NCI-H2171 (cell line): ENCODE data around the gene FRRS1L.
A peak's percentile ranks its signal among the peaks of the same experiment; 100 is the strongest.

Source experiments
- DNase-seq: peaks from one replicate; lab custom pipeline; 2025; lab: John Stamatoyannopoulos, UW

The FRRS1L gene, protein sequence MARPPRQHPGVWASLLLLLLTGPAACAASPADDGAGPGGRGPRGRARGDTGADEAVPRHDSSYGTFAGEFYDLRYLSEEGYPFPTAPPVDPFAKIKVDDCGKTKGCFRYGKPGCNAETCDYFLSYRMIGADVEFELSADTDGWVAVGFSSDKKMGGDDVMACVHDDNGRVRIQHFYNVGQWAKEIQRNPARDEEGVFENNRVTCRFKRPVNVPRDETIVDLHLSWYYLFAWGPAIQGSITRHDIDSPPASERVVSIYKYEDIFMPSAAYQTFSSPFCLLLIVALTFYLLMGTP

DNA sequence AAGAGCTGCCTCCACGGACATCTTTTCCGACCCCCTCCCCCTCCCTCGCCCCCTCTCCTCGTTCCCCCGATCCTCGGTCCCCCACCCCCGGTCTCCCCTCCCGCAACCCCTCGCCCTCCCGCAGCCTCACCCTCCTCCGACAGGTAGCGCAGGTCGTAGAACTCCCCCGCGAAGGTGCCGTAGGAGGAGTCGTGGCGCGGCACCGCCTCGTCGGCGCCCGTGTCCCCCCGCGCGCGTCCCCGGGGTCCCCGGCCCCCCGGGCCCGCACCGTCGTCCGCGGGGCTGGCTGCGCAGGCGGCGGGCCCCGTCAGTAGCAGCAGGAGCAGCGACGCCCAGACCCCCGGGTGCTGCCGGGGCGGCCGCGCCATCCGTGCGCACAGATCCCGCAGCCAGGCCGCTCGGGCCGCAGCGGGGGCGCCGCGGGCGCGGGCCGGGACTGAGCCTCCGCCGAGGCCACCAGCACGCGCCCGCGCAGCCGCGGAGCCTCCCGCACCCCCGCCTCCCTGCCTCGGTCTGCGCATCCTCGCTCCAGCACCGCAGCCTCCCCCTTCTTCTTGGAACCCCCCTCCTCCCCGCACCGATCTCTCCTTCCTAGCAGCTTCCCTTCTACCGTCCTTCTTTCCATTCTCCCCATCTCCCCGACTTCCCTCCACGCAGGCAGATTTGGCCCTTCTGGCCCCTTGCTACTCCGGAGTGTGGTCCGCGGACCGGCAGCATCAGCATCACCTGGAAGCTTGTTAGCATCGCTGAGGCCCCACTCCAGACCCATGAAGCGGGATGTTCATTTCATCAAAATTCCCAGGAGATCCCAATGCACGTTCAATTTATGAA lies at the start of gene FRRS1L:
Gene FRRS1L, minus strand, starts transcription at position 479 of the 831 bp plus-strand sequence. Its CDS starts 111 bp downstream, at position 368.
- peak; percentile 45 for DNase-seq

DNA sequence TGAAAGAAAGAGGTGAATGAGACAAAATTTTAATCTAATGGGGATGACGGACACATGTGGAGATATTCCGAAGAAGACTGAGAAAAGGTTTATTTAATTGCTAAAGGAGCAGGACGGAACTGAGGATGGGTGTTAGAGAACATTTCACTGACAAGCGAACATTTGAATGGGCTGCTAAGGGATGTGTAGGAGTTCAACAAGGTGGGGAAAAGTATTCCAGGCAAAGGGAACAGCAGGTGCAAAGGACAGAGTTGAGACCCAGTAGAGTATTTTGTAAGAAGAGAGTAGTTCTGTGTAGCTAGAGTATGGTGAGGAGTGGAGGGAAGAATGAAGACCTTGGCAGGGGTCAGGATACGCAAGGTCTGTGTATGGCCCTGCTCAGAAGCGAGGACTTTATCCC lies 47.4 kb upstream of the FRRS1L start:
- DNase-seq: no peak

DNA sequence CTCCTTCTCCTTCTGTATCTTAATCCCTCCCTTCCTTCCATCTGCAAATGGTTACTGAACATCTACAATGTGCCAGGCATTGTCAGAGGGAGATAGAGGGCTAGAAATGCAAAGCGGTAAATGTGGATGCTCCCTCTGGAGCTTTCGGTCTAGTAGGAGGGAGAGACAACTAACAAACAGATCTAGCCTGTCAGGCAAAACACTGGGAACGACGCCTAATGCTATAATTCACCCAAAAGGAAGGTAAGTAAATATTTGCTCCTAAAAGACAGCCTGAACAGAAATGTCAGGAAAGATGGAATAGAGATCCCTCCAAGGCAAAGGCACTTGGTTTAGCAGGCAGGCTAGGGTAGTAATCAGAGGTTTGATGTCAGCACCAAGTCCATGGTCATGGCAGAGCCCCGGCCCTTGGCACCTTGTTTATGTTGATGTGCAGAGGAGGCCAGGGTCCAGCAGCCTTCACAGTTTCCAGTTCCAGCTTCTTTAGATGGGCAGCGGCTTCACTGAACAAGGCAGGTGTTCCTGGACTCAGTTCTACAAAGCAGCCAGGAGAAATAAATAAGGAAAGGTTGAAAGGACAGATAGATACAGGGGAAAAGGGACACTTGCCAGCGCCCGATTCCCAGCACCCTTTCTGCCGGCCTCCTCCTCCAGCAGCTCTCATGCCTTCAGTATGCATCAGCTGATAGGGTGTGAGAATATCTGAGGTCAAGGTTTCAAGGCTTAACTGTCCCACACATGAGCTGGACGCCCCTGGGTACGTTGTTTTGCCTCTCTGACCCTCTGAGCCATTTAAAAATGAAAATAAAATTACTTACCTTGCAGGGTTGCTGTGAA lies 46.5 kb upstream of the FRRS1L start:
- DNase-seq: no peak

DNA sequence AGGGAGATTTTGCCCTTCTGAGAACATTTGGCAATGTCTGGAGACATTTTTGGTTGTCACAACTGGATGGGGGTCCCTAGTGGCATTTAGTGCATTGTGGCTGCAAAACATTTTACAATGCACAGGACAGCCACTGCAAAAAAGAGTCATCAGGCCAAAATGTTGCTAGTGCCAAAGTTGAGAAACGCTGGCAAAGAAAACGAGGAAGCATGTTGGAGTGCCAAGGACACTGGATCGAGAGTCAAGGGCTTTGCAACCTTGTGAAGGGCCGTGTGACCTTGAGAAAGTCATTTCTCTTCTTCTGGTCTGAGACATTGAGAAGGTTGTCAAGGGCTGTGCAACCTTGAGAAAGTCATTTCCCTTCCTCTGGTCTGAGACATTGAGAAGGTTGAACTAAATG lies 45.7 kb upstream of the FRRS1L start:
- DNase-seq: no peak

DNA sequence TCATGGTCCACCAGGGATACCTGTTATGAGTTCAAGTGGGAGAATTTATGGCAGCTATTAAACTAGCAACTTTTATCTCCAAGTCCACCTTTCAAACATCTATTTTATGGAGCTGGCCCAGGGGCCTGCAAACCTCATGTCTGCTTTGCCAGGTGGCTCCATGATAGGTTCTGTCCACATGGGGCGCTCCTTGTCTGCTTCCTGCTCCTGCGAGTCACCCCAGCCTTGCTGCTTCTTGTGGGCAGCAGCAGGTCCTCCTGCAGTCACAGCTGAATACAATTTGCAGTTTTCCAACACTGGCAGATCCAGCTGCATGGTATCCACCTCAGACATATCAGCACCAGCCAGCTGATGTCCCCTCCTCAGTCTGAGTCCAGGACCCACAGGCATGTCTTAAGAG lies 39.6 kb upstream of the FRRS1L start:
- no peak for DNase-seq

DNA sequence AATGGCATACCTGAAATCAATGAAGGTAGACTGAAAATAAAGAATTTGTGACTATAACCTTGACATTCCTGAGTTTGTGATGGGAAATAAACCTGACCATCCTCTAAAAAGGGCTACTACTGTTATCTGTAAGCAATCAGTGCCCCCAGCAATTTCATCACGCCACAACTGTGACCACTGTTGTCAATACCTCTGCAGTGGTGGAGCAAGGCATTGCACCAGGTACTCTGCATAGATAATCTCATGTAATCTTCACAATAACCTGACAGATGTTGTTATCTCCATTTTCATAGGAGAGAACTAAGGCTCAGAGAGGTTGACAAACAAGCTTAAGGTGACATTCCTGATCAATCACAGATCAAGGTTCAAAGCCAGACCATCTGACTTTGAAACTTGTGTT lies 38.5 kb upstream of the FRRS1L start:
- no peak for DNase-seq

DNA sequence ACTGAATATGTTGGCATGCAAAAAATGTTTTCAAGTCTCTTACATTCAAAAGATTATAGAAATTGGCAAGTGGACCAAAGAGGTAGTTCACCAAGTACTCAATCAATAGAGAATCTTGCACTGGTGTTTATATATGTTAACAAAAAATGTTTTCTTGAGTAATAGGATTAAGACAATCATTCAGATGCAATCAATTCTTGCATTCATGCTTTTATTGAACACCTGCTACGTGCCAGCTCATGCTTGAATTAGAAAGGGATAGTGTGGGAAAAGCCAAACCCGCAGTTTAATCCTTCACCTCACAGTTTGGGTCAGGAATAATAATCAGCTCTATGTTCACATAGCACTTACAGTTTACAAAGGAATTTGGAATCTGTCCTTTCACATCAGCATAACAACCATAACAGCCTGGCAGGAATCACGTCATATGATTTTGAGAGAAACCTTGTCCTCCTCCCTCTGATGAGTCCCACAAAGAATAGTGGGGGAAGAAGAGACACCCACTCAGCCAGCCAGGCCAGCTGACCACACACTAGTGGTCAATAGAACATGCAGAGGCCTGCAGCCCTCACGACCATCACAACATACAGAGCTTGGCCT lies 36.8 kb upstream of the FRRS1L start:
- no peak for DNase-seq

DNA sequence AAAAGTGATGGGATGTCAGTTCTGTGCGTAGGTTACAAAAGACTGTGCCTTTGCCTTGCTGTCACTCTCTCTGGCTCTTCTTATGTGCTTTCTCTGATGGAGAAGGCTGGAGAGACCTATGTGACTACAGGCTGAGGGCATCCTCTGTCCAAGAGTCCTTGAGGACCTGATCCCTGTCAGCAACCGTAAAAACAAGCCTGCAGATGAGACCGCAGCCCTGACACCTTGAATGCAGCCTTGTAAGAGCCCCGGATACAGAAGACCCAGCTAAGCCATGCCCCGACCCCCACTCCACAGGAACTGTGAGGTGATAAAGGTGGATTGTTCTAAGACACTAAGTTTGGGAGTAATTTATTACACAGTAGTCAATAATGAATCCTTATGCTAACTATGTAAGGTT lies 32.6 kb upstream of the FRRS1L start:
- DNase-seq: no peak

DNA sequence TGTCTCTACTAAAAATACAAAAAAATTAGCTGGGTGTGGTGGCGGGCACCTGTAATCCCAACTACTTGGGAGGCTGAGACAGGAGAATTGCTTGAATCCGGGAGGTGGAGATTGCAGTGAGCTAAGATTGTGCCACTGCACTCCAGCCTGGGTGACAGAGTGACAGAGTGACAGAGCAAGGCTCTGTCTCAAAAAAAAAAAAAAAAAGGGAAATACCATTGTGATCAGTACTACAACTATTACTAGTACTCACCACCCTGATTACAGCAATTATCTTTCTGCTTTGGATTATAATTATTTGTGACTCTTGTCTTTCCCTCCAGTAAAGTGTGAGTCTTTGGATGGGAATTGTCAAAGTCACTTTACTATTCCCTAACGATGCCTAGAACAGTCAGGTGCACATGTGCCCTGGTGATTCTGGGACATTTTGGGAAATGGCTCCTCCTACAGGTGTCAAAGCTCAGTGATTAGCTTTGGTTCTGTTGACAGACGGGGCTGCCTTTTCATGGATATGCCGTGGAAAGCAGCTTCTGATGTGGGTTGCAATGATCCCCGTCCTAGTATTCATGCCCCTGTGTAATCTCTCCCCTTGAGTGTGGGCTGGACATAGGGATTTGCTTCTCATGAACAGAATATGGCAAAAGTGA lies 31.8 kb upstream of the FRRS1L start:
- DNase-seq: no peak

DNA sequence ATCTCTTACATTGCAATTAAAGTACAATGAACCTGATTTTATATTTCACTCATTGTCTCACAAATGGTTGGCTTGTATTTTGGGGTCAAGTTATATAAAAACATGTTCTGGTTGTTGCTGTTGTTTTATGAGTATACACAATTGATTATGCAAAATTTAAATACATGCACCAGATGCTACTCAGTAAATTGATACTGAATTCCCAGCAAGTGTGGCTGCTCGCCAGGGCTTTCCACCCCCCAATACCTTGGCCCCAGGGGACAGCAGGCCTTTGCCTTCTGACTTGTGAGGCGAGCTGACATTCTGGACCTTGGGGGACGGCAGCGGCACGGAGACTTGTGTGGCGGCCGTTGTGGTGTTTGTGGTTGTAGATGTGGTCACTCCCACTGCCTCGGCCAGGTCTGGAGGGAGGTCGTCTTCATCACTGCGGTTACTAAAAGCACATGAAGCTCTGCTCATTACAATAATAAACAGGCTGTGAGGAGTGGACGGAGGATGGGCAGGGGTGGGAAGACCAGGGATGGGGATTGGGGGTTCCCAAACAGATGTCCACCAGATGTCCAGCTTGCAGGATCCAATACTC lies 27.0 kb upstream of the FRRS1L start:
- DNase-seq: peak; percentile 89

DNA sequence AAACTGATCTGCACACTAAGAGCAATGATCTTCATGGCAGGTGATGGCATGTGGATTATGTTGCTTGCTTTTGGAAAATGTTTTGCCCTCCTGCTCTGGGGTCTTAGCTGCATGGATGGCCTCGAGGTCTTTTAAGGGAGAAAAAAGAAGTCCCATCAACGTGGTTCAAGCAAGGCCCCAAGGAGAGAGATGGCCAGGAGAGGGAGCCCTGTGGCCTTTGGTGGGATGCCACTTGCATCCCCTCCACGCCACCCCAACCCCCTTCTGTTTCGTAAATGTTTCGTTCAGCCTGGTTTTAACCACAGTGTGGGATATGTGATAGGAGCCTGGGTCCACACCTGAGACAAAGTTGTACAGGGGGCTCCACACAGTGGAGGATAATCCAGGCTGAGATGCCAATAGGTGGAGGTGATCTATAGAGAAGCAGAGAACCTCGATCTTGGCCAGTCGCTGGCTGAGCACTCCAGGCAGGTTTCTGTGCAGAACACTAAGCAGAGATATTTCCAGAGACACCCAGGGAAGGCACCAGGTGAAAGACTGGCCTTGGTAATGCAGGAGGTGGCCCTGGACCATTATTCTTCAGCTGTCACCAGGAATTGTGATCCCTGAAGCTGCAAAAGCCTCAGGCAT lies 25.8 kb upstream of the FRRS1L start:
- DNase-seq: no peak

DNA sequence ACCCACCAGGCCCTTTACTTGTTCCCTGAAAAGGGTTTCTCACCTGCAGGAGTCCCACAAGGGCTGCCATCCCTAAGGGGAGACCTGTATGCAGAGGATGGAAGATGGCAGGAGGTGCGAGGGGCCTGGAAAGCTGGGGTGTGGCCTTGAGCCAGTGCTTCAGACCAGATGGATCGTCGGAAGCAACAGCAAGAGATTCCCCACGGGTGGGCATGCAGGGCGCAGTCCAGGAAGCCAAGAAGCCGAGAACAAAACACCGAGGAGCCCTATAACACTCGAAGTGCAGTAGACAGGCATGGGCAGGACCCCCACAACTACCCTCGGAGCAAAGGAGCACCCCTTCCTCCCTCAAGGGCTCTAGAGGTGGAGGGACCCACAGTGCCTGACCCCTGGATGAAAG lies 24.7 kb upstream of the FRRS1L start:
- DNase-seq: no peak

DNA sequence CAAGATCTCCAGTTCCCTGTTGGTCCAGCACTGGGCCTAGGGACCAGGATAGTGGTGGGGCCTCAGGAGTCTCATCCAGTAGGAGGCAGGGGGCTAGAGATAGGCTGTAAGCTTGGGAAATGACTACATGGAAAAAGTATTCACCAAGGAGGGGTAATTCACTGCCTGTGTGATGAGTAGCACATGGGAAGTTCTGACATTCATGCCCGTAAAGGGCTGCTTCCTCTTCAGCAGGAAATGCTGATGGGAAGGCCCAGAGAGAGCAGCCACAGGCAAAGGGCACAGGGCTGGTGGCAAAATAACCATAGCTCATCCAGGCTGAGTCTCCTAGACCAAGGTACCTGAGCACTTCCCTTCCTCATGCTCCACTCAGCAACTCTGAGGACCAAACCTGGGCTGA lies 23.1 kb upstream of the FRRS1L start:
- DNase-seq: no peak

DNA sequence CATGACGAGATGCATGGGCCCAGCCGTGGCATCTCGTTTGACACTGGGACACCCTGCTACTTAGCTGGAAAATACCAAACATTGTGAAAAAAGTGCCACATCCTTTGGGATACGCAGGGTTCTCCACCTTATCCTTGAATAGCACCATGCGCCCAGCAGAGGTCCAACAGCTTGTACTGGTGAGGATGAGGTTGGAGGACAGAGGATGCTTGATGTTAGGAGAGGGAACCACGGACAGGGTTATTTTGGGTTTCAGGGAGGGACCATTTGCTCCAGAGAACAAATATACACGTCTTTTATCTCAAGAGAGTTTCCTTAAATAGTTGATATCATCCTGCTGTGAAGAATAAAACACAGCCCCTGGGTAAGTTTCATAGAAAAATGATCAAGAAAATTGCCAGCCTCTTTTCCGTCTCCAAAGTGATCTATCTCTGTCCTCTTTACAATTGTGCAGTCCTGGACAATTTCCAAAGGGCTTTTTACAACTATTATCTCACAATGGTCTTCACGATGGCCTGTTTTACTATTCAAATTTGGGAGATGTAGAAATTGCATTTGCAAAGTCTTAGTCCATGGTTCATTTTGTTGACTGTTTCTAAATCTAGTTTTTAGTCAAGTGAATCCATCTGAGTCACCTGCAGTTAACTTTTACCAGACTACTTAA lies 19.9 kb upstream of the FRRS1L start:
- DNase-seq: no peak

DNA sequence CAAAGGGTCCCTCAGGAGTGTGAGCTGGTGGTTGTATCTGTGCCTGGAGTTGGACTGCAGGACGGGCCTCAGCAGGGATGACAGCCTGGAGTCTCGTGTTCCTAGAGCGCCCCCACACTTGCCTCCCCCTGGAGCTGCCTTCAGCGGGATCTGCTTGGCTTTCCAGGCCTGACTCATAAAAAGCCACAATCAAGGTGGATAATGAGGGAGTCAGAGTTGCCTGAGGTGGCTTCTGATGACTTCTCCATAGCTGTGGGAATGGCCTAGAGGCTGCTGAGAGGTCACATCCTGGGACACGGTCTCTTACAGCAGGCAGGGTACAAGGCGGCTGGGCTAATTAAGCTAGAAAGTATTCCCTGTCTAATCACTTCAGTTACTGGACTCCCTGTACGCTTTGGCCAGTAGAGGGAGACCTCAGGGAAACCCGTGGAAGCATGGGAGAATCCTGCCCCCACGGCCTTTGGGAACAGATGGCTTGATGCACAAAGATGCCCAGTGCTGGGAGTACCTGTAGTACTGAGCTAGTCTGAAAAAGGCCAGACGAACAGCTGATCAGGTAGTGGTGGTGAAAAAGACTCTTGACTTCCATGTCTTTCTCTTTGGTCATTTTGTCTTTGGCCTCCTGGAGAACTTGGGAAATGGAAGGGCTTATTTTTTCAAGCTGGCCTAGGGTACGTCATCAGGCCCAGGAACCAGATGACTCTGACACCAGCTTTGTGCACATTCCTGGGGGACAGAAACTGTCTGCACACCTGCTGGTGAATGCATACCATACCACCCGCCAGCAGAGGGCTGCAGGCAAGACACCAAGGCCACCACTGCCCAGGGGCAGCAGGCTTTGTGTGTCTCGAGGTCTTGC lies 16.1 kb upstream of the FRRS1L start:
- peak; percentile 50 for DNase-seq

DNA sequence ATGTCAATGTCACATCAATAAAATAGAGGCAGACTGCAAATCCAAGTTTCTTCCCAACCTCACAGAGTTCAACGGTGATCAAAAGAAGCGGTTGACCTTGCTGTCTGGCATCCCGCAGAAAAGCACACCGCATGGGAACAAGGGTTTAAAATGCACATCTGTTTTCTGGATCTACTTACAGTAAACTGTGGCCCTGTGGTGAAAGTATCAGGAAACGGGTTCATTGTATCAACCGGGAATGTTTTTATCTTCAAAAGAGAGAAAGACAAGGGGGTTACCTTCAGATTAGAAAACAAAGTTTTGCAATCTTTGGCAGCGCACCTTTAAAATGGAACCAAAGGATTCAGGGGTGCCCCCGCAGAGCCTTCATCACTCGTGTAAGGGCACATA lies 15.5 kb upstream of the FRRS1L start:
- DNase-seq: no peak

DNA sequence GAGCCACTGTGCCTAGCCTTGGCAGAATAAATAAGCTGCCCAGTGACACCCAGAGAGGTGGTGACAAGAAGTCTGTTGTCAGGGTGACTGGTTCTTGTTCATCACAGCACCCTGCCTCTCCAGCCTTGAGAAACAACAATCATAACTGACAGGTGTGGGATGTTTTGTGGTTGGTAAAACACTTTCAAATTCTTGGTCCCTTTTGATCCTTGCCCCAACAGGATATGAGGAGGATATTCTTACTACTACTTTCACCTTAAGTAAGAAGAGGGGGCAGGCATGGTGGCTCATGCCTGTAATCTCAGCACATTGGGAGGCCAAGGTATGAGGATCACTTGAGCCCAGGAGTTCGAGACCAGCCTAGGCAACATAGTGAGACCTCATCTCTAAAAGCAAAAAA lies 14.2 kb upstream of the FRRS1L start:
- no peak for DNase-seq

DNA sequence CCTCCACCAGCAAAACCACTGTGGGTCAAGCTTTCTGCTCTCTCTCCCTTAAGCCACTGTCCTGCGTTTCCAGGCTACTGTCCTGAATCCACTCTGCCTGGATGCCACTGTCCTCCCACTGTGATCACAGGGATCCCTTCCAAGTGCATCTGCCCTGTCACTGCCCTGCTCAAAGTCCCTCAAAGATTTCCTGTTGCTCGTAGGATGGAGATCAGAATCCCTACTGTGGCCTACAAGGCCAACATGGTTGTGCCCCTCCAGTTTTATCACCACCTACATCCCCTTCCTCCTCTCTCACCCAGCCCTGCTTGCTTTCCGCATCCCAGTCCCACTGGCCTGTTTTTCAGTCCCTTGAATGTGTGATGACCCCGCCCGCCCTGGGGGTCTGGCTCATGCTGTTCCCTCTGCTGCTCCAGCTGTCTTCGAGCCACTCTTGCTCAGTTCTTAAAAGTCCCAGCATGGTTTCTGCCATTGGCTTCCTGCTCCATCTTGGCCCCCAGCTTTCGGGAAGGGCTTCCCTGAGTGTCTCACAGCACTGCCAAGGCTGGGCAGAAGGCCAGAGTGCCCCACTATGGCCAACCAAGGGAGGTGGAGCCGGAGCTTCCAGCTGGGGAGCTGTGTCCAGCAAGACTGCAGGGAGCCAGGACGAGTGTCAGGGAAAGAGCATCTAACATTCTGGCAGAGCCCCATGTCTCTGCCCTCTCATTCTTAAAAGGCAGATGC lies 12.9 kb upstream of the FRRS1L start:
- no peak for DNase-seq

DNA sequence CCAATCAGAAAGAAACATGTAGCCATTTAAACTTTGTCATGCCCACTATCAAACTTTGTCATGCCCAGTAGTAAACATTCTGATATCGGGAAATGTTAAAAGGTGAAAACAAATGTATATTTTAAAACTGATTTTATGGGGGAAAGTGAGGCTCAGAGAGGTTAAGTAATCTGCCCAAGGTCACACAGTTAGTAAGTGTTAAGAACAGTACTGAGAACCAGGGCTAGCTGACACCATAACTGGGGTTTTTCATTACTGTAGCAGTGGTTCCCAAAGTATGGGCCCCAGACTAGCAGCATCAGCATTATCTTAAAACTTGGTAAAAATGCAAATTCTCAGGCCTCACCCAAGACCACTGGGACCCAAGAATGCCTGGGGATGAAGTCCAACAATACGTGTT lies 9.9 kb upstream of the FRRS1L start:
- no peak for DNase-seq
